MG63 (cell line): ENCODE measurements around the gene ADGRL3. TPM values are rescaled to one million over a fixed set of nuclear protein-coding genes. Genes with fewer than 3 reads are reported as not detected.
"Not testable (repeated sequence)": the region's sequence is repeated elsewhere in the genome, so short reads cannot be mapped to it uniquely, and the experiment has no call there.

Experiments used
- DNase-seq: peaks from one replicate; pipeline ENCODE4 v3.0.0-alpha.2; 2020
- H3K27me3 ChIP-seq: fragments of 250-450 bp; sonication (Bioruptor Pico); 2 replicates; pipeline ENCODE4 v1.5.1; 2020; ENCODE audit warnings: mild to moderate bottlenecking, moderate library complexity
- H3K36me3 ChIP-seq: fragments of 250-450 bp; sonication (Bioruptor Pico); 2 replicates; pipeline ENCODE4 v1.5.1; 2020; ENCODE audit warnings: mild to moderate bottlenecking, moderate library complexity
- H3K4me3 ChIP-seq: fragments of 250-450 bp; sonication (Bioruptor Pico); 2 replicates; pipeline ENCODE4 v1.5.1; 2020; ENCODE audit warnings: mild to moderate bottlenecking, moderate library complexity
- H3K9me3 ChIP-seq: fragments of 250-450 bp; sonication (Bioruptor Pico); 2 replicates; pipeline ENCODE4 v1.5.1; 2020; ENCODE audit warnings: mild to moderate bottlenecking, moderate library complexity
- total RNA-seq: library from RNA; depleted of rRNA; stranded (reverse); fragments of >200 nt; shearing (Covaris generic); gene quantifications from 2 replicates; pipeline ENCODE4 v1.2.3, GENCODE V29; 2014; ENCODE audit warnings: low replicate concordance

Gene ADGRL3
- total RNA-seq, 1 experiment from 2014 or later: not detected

DNA sequence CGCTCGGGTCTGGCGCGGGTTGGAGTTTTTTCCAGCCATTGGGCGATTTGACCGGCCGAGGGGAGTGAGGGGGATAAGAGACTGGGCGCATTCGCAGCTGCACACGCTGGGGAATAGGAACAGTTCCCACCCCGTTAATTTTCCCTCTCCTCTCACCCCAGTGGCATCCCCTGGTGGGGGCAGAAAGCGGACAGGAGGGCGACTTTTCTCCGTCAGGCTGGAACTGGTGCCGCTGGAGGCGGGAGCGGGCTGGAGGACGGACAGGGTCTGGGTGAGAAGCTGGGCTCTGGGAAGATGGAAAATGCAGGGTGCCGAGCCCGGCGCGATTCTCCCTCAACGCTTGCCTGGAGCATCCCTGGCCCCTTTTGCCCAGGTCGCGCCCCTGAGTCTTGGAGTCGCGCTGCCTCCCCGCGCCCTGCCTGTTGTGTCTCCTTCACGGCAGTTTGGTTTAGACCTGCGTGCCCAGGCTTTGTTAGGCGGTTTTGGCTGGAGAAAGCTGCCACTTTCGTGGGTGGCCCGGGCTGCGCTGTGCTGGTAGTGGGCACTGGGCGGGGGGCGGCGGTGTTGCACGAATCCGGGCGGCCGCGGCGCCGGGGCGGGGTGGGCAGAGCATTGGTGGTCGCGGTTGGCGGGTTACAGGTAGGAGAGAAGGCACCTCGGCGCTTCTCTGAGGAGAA lies 2.0 kb downstream of the ADGRL3 start:
- H3K36me3 ChIP-seq: no peaks in the 10 kb centered on the region
- peaks cover 41% of the 10 kb centered on the region for H3K27me3 ChIP-seq
- no peaks in the 10 kb centered on the region for H3K9me3 ChIP-seq
- DNase-seq: no peak
- no peak overlapping the region for H3K4me3 ChIP-seq

DNA sequence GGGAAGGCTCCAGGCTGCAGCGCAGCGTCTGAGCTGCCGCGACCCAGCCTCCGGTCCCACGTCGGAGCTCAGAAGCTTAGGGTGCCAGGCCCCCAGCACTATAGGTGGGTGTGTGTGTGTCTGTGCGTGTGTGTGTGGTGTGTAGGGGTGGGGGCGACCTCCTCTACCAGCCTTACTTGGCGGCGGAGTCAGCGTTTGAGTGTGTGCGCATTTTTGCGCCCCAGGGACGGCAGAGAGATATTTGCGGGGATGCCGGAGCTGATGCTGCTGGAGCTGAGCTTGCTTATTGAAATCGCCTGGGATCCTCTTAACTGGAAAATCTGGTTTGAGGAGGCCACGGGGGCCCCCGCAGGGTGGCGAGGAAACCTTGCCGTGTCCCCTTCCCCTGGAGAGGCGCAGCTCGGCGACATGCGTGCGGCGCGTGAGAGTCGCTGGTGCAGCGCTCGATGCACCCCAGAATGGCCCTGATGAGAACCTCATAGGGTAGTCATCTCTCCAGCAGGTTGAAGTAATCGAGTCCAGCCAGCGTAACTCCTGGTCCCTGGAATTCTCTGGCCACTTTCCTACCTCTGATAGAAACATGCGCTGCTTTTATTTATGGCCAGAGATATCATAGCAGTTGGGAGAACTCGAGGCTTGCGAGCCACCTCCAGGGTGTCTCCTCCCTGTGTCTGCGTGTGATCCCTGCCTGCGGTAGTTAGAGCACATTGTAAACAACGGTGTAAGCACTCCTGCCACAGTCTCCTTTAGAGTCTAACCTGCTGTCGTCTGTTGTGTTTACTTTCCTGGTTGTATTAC lies 2.7 kb downstream of the ADGRL3 start:
- no peak for DNase-seq
- H3K27me3 ChIP-seq: peaks cover 41% of the 10 kb centered on the region
- no peak overlapping the region for H3K4me3 ChIP-seq
- no peaks in the 10 kb centered on the region for H3K9me3 ChIP-seq
- no peaks in the 10 kb centered on the region for H3K36me3 ChIP-seq

DNA sequence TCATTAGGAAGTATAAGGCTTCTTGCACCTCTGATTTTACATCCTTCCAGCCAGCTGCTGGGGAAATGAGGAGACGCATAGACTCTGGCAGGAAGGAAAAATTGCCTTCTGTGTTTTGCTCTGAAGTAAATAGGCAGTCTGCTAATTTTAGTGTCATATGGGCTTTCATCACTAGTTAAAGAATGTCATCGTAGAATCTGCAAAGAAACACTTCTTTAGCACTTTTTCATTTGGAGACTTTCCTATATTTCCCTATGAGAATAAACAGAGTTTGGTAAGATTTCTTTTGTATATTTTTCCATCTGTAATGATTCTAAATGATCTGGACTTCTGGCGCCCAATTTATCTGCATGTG lies 3.3 kb downstream of the ADGRL3 start:
- Histone ChIP-seq H3K36me3 (no peaks in the 10 kb centered on the region), H3K27me3 (peaks cover 38% of the 10 kb centered on the region), H3K4me3 (no peak overlapping the region), H3K9me3 (no peaks in the 10 kb centered on the region)
- no peak for DNase-seq

DNA sequence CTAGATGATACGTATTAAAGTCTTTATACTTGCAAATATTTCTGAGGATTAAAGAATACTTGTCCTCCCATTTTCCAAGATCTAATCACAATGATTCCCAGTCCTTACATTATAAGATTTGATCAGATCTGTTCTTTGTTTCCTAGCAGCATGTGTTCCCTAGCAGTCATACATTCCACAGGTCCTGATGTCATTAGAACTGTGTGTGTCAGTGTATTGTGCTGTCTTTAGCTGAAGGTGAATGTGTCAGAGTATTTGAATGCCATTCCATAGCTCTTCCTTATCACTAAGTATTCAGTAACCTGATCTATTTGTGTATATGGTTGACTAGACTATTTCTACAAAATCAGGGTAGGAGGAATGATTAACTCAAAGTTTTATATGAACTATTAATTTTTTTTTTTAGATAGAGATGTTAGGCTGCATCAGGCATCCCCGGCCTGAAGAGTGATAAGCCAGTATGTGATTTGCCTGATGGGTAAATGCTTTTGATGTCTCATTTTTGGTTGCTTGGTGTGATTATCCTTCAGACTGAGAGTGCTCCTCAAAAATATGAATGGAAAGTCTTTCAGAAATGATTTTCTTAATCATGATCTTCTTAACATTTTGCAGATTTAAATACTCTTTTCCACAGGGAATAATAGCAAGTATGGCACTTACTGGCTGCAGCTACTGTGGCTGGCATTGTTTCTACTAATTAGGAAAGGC lies 4.4 kb downstream of the ADGRL3 start:
- no peak for DNase-seq
- Histone ChIP-seq H3K36me3 (no peaks in the 10 kb centered on the region), H3K9me3 (no peaks in the 10 kb centered on the region), H3K27me3 (peaks cover 32% of the 10 kb centered on the region), H3K4me3 (no peak overlapping the region)

DNA sequence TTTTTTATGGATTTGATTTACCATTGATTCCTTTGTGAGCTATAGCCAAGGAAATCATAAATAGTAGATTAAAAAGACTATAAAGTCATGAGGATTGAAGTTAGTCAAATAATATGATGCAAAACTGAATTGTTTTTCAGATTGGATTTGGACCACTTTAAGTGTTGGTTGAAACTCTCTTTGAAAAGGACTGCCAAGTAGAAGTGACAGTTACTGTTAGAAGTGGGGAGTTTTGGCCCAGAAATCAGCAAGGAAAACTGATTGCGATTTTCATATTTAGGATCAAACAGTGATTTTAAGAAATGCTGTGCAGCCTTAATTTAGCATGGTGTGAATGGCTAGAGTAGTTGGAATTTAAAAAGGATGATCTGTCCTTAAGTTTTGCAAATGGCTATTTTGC lies 4.9 kb downstream of the ADGRL3 start:
- peaks cover 29% of the 10 kb centered on the region for H3K27me3 ChIP-seq
- no peaks in the 10 kb centered on the region for H3K9me3 ChIP-seq
- H3K36me3 ChIP-seq: no peaks in the 10 kb centered on the region
- H3K4me3 ChIP-seq: no peak overlapping the region
- DNase-seq: no peak

DNA sequence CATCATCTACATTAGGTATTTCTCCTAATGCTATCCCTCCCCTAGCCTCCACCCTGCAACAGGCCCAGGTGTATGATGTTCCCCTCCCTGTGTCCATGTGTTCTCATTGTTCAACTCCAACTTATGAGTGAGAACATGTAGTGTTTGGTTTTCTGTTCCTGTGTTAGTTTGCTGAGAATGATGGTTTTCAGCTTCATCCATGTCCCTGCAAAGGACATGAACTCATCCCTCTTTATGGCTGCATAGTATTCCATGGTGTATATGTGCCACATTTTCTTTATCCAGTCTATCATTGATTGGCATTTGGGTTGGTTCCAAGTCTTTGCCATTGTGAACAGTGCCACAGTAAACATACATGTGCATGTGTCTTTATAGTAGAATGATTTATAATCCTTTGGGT lies 7.0 kb downstream of the ADGRL3 start:
- not testable (repeated sequence) for H3K9me3 ChIP-seq, H3K36me3 ChIP-seq, H3K27me3 ChIP-seq, H3K4me3 ChIP-seq, DNase-seq

DNA sequence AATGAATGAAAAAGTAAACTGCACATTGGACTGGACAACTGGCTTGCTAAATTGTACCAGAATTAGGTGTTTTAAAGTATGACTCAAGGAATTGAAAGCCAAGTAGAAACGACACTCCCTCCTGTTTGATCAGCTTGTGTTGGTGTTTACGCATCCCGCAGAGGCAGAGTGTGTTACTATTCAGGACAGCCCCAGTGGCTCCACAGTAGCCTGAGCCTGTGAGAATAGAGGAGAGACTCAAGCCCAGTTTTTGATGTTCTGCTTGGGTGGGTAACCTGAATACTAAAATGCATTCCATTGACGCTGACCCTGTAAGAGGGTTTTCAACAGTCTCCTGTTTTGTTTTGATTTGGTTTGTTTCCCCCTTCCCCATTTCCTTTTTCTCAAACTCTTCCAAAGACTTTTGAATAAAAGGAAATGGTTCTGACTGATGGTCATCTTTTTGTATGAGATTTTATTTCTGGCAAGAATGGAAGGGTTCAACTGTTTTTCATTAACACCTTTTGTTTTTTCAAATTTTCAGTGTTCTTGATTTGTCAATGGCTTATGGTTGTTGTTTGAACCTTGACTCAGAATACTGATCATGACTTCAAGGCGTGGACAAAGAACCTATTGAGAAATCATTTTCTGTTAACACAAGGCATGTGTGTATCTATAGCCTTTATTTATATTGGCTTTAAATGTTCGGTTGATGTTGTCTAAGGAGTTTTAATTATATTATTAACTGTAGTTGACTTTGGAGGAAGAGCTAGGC lies 10.2 kb downstream of the ADGRL3 start:
- no peaks in the 10 kb centered on the region for H3K36me3 ChIP-seq
- H3K9me3 ChIP-seq: no peaks in the 10 kb centered on the region
- DNase-seq: no peak
- H3K27me3 ChIP-seq: no peaks in the 10 kb centered on the region
- H3K4me3 ChIP-seq: no peak overlapping the region

DNA sequence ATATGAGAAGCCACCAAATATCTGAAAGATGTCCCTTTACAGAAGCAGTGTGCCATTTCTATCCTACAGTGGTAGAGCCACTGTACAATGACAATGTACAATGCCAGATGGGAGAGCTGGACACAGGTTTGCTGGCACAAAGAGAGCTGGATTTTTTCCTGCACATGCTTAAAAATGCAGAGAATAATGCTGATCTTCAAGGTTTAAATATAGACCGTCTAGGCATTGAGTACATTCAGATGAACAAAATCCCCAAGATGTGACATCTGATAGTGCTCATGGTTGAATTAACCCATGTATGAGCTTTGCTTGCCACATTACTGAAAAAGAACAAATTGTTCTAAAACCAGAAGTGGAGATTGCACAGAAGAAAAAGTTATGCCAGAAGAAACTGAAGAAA lies 11.7 kb downstream of the ADGRL3 start:
- H3K4me3 ChIP-seq: no peak overlapping the region

DNA sequence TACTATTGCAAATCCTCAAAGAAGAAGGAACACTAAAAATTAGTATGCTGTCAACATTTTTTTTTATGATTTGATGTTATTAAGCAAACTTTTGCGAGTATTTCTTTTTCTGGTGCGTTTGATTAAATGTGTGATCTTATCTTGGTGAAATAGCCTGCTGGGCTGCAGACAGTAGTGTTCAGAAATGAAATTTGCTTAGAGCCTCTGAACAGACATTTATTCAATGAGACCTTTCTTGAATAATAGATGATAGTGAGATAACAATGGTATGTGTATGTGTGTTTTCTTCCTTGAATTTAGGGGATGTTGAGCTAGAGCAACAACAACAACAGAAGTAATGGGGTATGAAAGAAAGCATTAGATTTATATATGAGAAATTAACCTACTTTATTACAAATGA lies 12.7 kb downstream of the ADGRL3 start:
- H3K36me3 ChIP-seq: no peaks in the 10 kb centered on the region
- no peaks in the 10 kb centered on the region for H3K9me3 ChIP-seq
- DNase-seq: no peak

More for the DNA sequence above, 11.7 kb downstream of the ADGRL3 start:
- Histone ChIP-seq H3K9me3 (no peaks in the 10 kb centered on the region), H3K36me3 (no peaks in the 10 kb centered on the region), H3K27me3 (no peaks in the 10 kb centered on the region)
- no peak for DNase-seq

DNA sequence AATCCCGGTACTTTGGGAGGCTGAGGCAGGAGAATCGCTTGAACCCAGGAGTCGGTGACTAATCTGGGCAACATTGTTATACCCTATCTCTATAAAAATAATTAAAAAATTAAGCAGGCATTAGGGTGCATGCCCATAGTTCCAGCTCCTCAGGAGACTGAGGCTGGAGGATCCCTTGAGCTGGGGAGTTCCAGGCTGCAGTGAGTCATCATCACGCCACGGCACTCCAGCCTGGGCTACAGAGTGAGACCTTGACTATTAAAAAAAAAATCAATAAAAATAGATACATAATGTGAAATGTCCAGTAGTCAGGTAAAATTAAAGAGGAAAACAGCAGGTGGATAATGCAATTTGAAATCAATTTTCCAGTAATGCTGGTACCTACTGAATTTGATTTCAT lies 14.6 kb downstream of the ADGRL3 start:
- no peaks in the 10 kb centered on the region for H3K9me3 ChIP-seq
- no peak overlapping the region for H3K4me3 ChIP-seq
- H3K36me3 ChIP-seq: no peaks in the 10 kb centered on the region
- H3K27me3 ChIP-seq: no peaks in the 10 kb centered on the region
- no peak for DNase-seq

More for the DNA sequence above, 12.7 kb downstream of the ADGRL3 start:
- Histone ChIP-seq H3K4me3 (no peak overlapping the region), H3K27me3 (no peaks in the 10 kb centered on the region)

DNA sequence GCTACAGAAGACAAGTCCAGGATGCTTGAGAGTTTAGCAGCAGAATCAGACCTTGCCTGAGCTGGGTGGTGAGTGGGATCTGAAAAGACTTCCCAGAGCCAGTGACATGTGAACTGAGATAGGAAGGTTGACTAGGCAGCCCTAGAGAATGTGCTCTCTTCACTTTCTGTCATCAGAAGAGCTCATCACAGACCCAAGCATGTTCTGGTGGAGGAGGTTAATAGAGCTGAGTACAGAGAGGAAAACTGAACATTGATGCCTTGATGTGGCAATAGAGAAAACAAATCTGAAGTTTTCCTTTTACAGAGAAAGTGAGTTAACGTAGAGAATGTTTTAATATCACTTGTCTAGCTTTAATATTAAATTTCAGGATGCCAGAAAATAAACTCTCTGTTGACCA lies 17.1 kb downstream of the ADGRL3 start:
- H3K9me3 ChIP-seq: no peaks in the 10 kb centered on the region
- H3K36me3 ChIP-seq: no peaks in the 10 kb centered on the region
- DNase-seq: no peak
- no peaks in the 10 kb centered on the region for H3K27me3 ChIP-seq
- no peak overlapping the region for H3K4me3 ChIP-seq

DNA sequence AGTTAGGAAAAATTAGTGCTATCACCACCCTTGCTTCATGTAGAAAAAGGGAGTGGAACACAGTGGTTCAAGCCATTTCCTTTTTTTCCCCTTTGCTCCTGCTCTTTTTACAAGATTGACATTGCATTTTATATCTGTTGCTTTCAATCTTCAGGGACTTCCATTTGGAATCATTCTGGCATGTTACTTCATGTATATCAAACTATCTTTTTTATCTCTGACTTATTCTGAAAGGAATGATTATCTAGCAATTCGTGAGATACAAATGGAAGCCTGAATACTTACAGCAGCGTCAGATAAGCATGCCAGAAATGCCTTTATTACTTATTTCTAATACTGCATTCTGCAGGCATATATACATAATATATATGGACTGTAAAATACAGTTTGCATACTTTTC lies 20.4 kb downstream of the ADGRL3 start:
- H3K27me3 ChIP-seq: no peaks in the 10 kb centered on the region
- no peak for DNase-seq
- H3K4me3 ChIP-seq: no peak overlapping the region
- no peaks in the 10 kb centered on the region for H3K9me3 ChIP-seq
- H3K36me3 ChIP-seq: no peaks in the 10 kb centered on the region

DNA sequence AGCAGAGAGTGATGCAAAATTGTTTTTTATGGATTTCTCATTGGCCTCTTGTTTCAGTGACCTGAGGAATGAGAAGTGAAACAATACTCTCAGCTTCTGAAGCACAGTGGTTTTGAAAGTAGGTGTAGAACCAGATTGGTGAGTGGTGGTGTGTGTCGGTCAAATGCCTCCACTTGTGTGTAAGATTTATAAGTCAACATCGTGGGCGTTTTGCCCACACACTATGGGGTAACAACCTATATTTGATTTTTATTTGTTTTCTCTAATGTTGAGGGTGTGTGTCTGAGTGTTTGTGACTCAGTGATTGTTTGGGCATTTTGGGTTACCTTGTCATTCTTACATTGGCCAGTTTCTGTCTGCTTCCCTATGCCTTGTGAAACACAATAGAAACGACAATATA lies 23.3 kb downstream of the ADGRL3 start:
- no peaks in the 10 kb centered on the region for H3K36me3 ChIP-seq
- H3K9me3 ChIP-seq: no peaks in the 10 kb centered on the region
- no peaks in the 10 kb centered on the region for H3K27me3 ChIP-seq
- DNase-seq: no peak
- H3K4me3 ChIP-seq: no peak overlapping the region

DNA sequence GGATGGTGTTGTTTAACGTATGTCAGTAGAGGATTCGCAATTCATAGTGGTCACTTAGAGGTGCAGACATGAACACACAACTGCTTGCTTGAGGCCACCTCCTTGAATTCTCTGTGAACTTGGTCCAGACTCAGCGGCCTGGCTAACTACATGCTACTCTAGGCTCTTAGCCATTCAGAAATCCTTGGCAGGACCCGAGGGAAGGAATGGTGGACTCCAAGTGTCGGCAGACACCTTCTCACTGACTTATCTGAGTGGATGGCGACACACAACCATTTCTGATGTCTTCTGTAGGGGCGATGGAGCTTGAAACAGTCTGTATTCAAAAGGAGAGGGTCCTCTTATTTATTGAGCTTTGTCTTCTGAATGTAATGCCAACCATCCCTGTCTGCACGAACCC lies 24.4 kb downstream of the ADGRL3 start:
- Histone ChIP-seq H3K36me3 (no peaks in the 10 kb centered on the region), H3K9me3 (no peaks in the 10 kb centered on the region), H3K4me3 (no peak overlapping the region), H3K27me3 (no peaks in the 10 kb centered on the region)
- DNase-seq: no peak

DNA sequence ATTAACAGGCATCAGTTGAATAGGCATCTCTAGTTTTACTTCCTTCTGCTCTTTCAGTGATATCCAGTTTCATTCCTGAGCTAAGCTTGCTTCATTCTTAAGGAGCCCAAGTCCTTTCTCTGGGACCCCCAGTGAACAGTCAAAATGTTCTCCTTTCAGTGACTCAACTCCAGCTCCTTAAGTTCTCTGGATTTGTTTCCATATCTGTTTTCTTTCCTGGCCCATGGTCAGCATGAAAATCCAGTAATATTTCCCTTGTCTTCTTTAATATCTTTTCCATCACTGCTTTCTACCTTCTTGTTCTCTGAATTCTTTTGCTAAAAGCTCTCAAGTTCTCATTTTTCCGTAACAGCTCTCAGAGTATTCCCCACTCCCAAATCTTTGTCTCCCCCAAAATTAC lies 25.5 kb downstream of the ADGRL3 start:
- Histone ChIP-seq H3K9me3 (no peaks in the 10 kb centered on the region), H3K4me3 (no peak overlapping the region), H3K36me3 (no peaks in the 10 kb centered on the region), H3K27me3 (no peaks in the 10 kb centered on the region)
- DNase-seq: no peak

DNA sequence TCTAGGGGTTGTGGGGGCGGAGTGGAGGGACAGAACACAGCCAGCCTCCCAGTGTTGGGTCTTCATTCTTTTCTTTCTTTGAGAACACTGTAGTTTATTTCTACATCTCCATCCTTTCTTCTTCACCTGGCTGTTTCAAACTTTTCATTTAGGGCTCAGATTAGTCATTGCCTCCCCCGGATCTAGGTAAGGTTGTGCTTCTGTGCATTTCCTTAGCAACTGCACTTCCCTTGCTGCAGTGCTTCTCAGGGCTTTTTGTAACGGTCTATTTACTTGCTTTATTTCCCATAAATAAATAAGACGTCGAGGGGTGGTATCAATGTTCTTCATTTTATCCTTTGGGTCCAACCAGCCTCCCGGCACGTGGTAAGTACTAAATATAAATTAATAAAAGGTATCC lies 31.3 kb downstream of the ADGRL3 start:
- H3K4me3 ChIP-seq: no peak overlapping the region
- no peaks in the 10 kb centered on the region for H3K9me3 ChIP-seq
- H3K36me3 ChIP-seq: no peaks in the 10 kb centered on the region
- H3K27me3 ChIP-seq: no peaks in the 10 kb centered on the region
- DNase-seq: no peak

DNA sequence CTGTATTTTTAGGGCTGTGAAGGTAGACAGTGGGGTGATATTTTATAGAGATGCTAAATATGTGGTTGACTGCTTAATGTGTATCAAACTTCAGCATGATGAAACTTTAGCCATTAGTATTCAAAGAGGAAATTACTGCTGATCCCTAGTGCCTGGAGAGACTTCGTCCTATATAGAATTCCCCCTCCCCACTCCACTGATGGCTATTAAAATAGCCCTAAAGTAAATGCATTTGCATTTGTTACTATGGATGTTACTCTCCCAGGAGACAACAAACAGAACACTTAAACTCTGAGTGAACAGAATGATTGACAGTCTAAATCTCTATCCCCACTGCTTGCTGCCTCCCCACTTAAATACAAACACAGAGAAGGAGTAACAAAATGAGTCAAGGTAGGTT lies 39.1 kb downstream of the ADGRL3 start:
- DNase-seq: no peak
- Histone ChIP-seq H3K27me3 (no peaks in the 10 kb centered on the region), H3K9me3 (no peaks in the 10 kb centered on the region)

More for the DNA sequence above, 39.1 kb downstream of the ADGRL3 start:
- H3K36me3 ChIP-seq: no peaks in the 10 kb centered on the region
- H3K4me3 ChIP-seq: no peak overlapping the region
